ENCODE measurements around the gene GUCY2D.

The GUCY2D gene

GRCh38 chr17:8004899-8005298 is 2.5 kb downstream of the GUCY2D start:
- H3K27me3 ChIP-seq (replicated peaks; ENCODE audit: control insufficient read depth, insufficient read depth, low read length): peaks cover 3% of the 10 kb centered on the region
- H3K4me3 ChIP-seq (replicated peaks; ENCODE audit: low read depth, low read length): no peak overlapping the region

GRCh38 chr17:8005357-8005756 is 2.9 kb downstream of the GUCY2D start:
- Histone ChIP-seq H3K27me3 (replicated peaks; ENCODE audit: control insufficient read depth, insufficient read depth, low read length) (peaks cover 3% of the 10 kb centered on the region), H3K4me3 (replicated peaks; ENCODE audit: low read depth, low read length) (no peak overlapping the region), H3K36me3 (ENCODE audit: control insufficient read depth, insufficient read depth, low read length) (no peaks in the 10 kb centered on the region)
- DNase-seq (ENCODE audit: extremely low read depth, insufficient read length): no peak
- TF ChIP-seq CTCF (IDR thresholded peaks at IDR 0.05; ENCODE audit: insufficient read depth, low read length, poor library complexity, severe bottlenecking): no peak

More at GRCh38 chr17:8004899-8005298, 2.5 kb downstream of the GUCY2D start:
- no peak for TF ChIP-seq CTCF (IDR thresholded peaks at IDR 0.05; ENCODE audit: insufficient read depth, low read length, poor library complexity, severe bottlenecking)
- H3K36me3 ChIP-seq (ENCODE audit: control insufficient read depth, insufficient read depth, low read length): no peaks in the 10 kb centered on the region
- DNase-seq (ENCODE audit: extremely low read depth, insufficient read length): no peak

GRCh38 chr17:8005967-8006730 is 3.7 kb downstream of the GUCY2D start:
- H3K36me3 ChIP-seq (ENCODE audit: control insufficient read depth, insufficient read depth, low read length): no peaks in the 10 kb centered on the region
- DNase-seq (ENCODE audit: extremely low read depth, insufficient read length): no peak
- peaks cover 3% of the 10 kb centered on the region for H3K27me3 ChIP-seq (replicated peaks; ENCODE audit: control insufficient read depth, insufficient read depth, low read length)
- no peak overlapping the region for H3K4me3 ChIP-seq (replicated peaks; ENCODE audit: low read depth, low read length)
- no peak for TF ChIP-seq CTCF (IDR thresholded peaks at IDR 0.05; ENCODE audit: insufficient read depth, low read length, poor library complexity, severe bottlenecking)

GRCh38 chr17:8006836-8007680 is 4.6 kb downstream of the GUCY2D start:
- Histone ChIP-seq H3K36me3 (ENCODE audit: control insufficient read depth, insufficient read depth, low read length) (no peaks in the 10 kb centered on the region), H3K27me3 (replicated peaks; ENCODE audit: control insufficient read depth, insufficient read depth, low read length) (peaks cover 3% of the 10 kb centered on the region), H3K4me3 (replicated peaks; ENCODE audit: low read depth, low read length) (no peak overlapping the region)
- no peak for TF ChIP-seq CTCF (IDR thresholded peaks at IDR 0.05; ENCODE audit: insufficient read depth, low read length, poor library complexity, severe bottlenecking)
- DNase-seq (ENCODE audit: extremely low read depth, insufficient read length): no peak

GRCh38 chr17:8007836-8008235 is 5.4 kb downstream of the GUCY2D start:
- Histone ChIP-seq H3K27me3 (replicated peaks; ENCODE audit: control insufficient read depth, insufficient read depth, low read length) (no peaks in the 10 kb centered on the region; the same call in 1 of the 2 replicates), H3K36me3 (ENCODE audit: control insufficient read depth, insufficient read depth, low read length) (no peaks in the 10 kb centered on the region), H3K4me3 (replicated peaks; ENCODE audit: low read depth, low read length) (no peak overlapping the region)
- no peak for DNase-seq (ENCODE audit: extremely low read depth, insufficient read length)
- TF ChIP-seq CTCF (IDR thresholded peaks at IDR 0.05; ENCODE audit: insufficient read depth, low read length, poor library complexity, severe bottlenecking): no peak
